SK-N-SH (cell line): ENCODE data around the gene RELN.

Source experiments
- MXI1 ChIP-seq: IDR thresholded peaks from 2 replicates; pipeline ENCODE4 v1.6.1; 2012; ENCODE audit warnings: mild to moderate bottlenecking, low read depth, low read length, improper control_type of control experiment
- NRF1 ChIP-seq: IDR thresholded peaks from 2 replicates; pipeline ENCODE4 v1.6.1; 2012; ENCODE audit warnings: low read depth, mild to moderate bottlenecking, low read length
- POLR2AphosphoS5 ChIP-seq: IDR thresholded peaks from 2 replicates; pipeline ENCODE4 v1.6.1; 2012; ENCODE audit warnings: low read depth, low read length
- RAD21 ChIP-seq: IDR thresholded peaks from 2 replicates; pipeline ENCODE4 v1.6.1; 2012; ENCODE audit warnings: mild to moderate bottlenecking, low read length
- RFX5 ChIP-seq: IDR thresholded peaks from 2 replicates; pipeline ENCODE4 v1.6.1; 2012; ENCODE audit warnings: mild to moderate bottlenecking, improper control_type of control experiment, low read length
- RXRA ChIP-seq: IDR thresholded peaks from 2 replicates; pipeline ENCODE4 v1.4.0; 2012; ENCODE audit warnings: low read depth, mild to moderate bottlenecking, borderline replicate concordance
- SIN3A ChIP-seq: IDR thresholded peaks from 2 replicates; pipeline ENCODE4 v1.6.1; 2012; ENCODE audit warnings: low read depth, mild to moderate bottlenecking, low read length, moderate library complexity, borderline replicate concordance
- TF ChIP-seq, protein P1 (sequence below): fragments of 200-600 bp; sonication (generic); IDR thresholded peaks from 2 replicates; pipeline ENCODE4 v1.6.1; 2017; ENCODE audit warnings: antibody characterized with exemption, mild to moderate bottlenecking, moderate library complexity
- TF ChIP-seq, protein P2 (sequence below): fragments of 150-350 bp; IDR thresholded peaks from 2 replicates; pipeline ENCODE4 v1.6.1; 2017; ENCODE audit warnings: antibody characterized with exemption, low read length, low read depth, borderline replicate concordance

DNA sequence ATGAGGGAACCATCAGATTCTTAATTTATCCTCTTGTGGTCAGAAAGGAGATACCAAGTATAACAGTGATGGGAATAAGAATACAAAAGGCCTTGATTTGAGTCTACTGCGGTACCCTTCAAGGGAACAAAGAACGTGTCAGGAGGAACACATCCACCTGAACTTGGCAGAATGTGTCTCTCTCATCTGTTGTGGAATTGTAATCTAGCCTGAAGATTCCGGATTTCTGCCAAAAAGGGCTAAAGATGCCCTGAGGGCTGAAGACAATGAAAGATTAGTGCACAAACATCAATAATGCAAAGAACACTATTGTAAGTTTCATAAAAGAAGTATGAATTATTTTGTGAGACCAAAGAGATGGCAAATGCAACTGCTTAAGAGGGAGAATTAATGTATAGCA, 134.8 kb downstream of the RELN start:
- TF ChIP-seq, protein P1, sequence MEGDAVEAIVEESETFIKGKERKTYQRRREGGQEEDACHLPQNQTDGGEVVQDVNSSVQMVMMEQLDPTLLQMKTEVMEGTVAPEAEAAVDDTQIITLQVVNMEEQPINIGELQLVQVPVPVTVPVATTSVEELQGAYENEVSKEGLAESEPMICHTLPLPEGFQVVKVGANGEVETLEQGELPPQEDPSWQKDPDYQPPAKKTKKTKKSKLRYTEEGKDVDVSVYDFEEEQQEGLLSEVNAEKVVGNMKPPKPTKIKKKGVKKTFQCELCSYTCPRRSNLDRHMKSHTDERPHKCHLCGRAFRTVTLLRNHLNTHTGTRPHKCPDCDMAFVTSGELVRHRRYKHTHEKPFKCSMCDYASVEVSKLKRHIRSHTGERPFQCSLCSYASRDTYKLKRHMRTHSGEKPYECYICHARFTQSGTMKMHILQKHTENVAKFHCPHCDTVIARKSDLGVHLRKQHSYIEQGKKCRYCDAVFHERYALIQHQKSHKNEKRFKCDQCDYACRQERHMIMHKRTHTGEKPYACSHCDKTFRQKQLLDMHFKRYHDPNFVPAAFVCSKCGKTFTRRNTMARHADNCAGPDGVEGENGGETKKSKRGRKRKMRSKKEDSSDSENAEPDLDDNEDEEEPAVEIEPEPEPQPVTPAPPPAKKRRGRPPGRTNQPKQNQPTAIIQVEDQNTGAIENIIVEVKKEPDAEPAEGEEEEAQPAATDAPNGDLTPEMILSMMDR, result no peak
- TF ChIP-seq, protein P2, sequence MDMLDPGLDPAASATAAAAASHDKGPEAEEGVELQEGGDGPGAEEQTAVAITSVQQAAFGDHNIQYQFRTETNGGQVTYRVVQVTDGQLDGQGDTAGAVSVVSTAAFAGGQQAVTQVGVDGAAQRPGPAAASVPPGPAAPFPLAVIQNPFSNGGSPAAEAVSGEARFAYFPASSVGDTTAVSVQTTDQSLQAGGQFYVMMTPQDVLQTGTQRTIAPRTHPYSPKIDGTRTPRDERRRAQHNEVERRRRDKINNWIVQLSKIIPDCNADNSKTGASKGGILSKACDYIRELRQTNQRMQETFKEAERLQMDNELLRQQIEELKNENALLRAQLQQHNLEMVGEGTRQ, result no peak
- TF ChIP-seq MXI1, result no peak
- TF ChIP-seq POLR2AphosphoS5, result no peak
- no peak for TF ChIP-seq RXRA
- no peak for TF ChIP-seq RFX5
- TF ChIP-seq NRF1, result no peak
- TF ChIP-seq RAD21, result no peak
- TF ChIP-seq SIN3A, result no peak
